HL-60 (cell line): ENCODE measurements around the gene TSHZ2.

Experiments
- DNase-seq, 2 experiments: peaks; one replicate each; pipeline ENCODE4 v3.0.0-alpha.2; 2010 to 2020; ENCODE audit warnings: low read depth in 1 of 2, low spot score in 1 of 2
- H3K27ac ChIP-seq: fragments of 250-450 bp; sonication (Bioruptor Pico); replicated peaks from 2 replicates; pipeline ENCODE4 v1.5.1; 2020; ENCODE audit warnings: mild to moderate bottlenecking, moderate library complexity
- H3K27me3 ChIP-seq: fragments of 250-450 bp; sonication (Bioruptor Pico); 2 replicates; pipeline ENCODE4 v1.5.1; 2021; ENCODE audit warnings: mild to moderate bottlenecking, moderate library complexity; ENCODE audit not compliant: insufficient read depth, poor library complexity, severe bottlenecking
- H3K4me3 ChIP-seq: replicated peaks from 2 replicates; pipeline ENCODE4 v1.5.1; 2011; ENCODE audit warnings: mild to moderate bottlenecking, control low read depth, low read length; ENCODE audit not compliant: insufficient read depth
- GABPA ChIP-seq: IDR thresholded peaks from 2 replicates; pipeline ENCODE4 v1.6.1; 2012; ENCODE audit warnings: low read depth
- POLR2AphosphoS5 ChIP-seq: IDR thresholded peaks from 2 replicates; pipeline ENCODE4 v1.6.1; 2012; ENCODE audit warnings: low read depth
- SPI1 ChIP-seq: IDR thresholded peaks from 2 replicates; pipeline ENCODE4 v1.6.1; 2012; ENCODE audit warnings: low read depth, mild to moderate bottlenecking, borderline replicate concordance
- TF ChIP-seq, protein P1 (sequence below): IDR thresholded peaks from 2 replicates; pipeline ENCODE4 v1.6.1; 2012; ENCODE audit warnings: low read depth; ENCODE audit not compliant: insufficient replicate concordance
- TF ChIP-seq, protein P2 (sequence below): IDR thresholded peaks from one replicate; pipeline ENCODE4 v1.5.1; 2011; ENCODE audit warnings: low read length, control low read depth, inconsistent platforms; ENCODE audit not compliant: insufficient read depth

TSHZ2 gene

DNA sequence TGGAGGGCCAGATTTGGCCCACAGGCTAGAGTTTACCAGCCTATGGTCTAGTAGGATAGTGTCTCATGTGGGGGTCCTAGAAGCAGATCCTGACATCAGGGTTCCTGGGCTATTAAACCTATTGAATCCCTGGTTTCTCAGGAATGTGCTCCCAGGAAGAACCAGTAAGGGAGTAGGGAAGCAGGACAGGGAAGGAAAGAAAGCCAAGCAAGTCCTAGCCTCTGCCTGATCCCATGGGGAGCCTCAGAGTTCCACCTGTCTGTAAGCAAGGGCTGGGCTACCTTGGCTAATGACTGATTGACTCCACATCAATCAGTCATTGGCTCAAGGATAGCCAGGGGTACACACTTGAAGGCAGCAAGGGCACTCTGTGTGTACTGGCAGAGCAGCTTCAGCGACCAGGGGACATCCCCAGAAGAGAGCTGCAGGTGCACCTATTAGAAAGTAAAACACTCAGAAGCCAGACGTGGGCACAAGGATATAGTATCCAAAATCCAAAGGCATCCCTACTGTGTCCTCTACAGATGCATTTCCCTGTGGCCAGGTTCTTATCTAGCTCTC is 309.5 kb downstream of the TSHZ2 start:
- no peak for DNase-seq
- Histone ChIP-seq H3K4me3 (no peak overlapping the region), H3K27me3 (no peaks in the 10 kb centered on the region), H3K27ac (no peak overlapping the region)
- TF ChIP-seq GABPA = no peak
- TF ChIP-seq, protein P1, sequence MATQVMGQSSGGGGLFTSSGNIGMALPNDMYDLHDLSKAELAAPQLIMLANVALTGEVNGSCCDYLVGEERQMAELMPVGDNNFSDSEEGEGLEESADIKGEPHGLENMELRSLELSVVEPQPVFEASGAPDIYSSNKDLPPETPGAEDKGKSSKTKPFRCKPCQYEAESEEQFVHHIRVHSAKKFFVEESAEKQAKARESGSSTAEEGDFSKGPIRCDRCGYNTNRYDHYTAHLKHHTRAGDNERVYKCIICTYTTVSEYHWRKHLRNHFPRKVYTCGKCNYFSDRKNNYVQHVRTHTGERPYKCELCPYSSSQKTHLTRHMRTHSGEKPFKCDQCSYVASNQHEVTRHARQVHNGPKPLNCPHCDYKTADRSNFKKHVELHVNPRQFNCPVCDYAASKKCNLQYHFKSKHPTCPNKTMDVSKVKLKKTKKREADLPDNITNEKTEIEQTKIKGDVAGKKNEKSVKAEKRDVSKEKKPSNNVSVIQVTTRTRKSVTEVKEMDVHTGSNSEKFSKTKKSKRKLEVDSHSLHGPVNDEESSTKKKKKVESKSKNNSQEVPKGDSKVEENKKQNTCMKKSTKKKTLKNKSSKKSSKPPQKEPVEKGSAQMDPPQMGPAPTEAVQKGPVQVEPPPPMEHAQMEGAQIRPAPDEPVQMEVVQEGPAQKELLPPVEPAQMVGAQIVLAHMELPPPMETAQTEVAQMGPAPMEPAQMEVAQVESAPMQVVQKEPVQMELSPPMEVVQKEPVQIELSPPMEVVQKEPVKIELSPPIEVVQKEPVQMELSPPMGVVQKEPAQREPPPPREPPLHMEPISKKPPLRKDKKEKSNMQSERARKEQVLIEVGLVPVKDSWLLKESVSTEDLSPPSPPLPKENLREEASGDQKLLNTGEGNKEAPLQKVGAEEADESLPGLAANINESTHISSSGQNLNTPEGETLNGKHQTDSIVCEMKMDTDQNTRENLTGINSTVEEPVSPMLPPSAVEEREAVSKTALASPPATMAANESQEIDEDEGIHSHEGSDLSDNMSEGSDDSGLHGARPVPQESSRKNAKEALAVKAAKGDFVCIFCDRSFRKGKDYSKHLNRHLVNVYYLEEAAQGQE = no peak

DNA sequence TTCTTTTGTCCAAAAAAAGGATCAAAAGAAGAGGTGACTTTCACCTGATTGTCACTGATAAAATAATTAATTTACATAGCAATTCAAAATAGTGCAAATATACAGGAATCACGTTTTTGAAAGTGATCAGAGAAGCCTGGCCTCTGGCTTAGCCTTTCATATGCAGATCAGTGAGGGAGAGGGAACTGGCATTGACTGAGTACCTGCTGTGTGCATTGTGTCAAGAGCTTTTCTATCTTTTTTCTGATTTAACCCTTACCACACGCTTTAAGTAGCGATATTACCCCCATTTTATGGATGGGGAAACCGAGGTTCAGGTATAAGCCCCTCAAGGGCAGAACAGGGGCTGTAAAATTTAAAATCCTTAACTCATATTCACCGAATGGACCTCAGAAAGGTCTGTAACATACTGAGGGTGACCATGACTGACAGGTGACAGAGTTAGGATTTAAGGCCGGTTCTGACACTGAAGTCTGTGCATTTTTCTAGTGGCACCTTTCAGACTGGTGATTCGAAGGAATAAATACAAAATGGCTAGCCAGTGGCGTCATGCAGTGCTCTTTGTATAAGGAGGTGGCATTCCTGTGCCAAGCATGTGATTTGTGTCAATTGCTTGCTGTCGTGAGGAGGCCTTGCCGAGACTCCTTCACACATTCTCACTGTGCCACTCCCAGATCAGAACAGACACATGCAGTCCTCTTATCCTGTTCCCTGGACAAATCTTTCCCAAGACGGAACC is 310.2 kb downstream of the TSHZ2 start:
- no peaks in the 10 kb centered on the region for H3K27me3 ChIP-seq
- no peak overlapping the region for H3K27ac ChIP-seq
- TF ChIP-seq GABPA (no peak), POLR2AphosphoS5 (no peak), SPI1 (no peak)
- TF ChIP-seq, protein P1 = no peak
- TF ChIP-seq, protein P2, sequence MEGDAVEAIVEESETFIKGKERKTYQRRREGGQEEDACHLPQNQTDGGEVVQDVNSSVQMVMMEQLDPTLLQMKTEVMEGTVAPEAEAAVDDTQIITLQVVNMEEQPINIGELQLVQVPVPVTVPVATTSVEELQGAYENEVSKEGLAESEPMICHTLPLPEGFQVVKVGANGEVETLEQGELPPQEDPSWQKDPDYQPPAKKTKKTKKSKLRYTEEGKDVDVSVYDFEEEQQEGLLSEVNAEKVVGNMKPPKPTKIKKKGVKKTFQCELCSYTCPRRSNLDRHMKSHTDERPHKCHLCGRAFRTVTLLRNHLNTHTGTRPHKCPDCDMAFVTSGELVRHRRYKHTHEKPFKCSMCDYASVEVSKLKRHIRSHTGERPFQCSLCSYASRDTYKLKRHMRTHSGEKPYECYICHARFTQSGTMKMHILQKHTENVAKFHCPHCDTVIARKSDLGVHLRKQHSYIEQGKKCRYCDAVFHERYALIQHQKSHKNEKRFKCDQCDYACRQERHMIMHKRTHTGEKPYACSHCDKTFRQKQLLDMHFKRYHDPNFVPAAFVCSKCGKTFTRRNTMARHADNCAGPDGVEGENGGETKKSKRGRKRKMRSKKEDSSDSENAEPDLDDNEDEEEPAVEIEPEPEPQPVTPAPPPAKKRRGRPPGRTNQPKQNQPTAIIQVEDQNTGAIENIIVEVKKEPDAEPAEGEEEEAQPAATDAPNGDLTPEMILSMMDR = no peak
- DNase-seq = no peak
- no peak overlapping the region for H3K4me3 ChIP-seq

DNA sequence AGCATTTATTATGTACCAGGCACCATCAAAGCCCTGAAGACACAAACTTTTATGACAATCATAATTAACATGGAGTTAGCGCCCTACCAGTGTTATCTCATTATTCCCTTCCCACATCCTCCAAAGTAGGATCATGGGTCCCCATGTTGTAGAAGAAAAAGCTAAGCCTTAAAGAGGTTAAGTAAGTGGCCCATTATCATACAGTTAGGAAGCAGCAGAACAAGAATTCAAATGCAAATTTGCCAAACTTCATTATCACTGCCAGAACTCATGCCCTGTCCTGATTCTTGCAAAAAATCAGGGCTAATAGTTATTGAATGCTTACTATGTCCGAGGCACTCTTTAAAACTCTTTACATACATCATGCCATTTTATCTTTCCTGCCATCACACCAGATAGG is 310.9 kb downstream of the TSHZ2 start:
- no peak for TF ChIP-seq GABPA
- no peak for TF ChIP-seq POLR2AphosphoS5
- TF ChIP-seq, protein P2 = no peak
- TF ChIP-seq SPI1 = no peak
- no peaks in the 10 kb centered on the region for H3K27me3 ChIP-seq
- no peak overlapping the region for H3K27ac ChIP-seq
- DNase-seq = no peak
- H3K4me3 ChIP-seq = no peak overlapping the region

DNA sequence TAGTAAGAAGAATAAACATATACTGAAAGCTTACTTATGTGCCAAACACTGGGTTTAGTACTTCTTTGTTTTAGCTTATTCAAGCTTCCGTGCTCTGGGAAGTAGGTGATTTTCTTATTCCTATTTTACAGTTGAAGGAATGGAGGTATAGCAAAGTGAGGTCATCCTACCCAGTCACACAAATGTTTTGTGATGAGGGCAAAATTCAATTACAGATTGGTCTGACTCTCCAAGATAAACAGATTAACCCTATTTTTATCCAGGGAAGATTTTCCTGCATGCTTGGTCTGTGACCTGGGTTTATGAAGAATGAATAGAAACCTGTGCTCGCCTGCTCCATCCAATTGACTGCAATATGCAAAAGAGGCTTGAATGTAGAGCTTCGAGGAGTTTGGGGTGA is 311.4 kb downstream of the TSHZ2 start:
- no peak for DNase-seq
- H3K27ac ChIP-seq = no peak overlapping the region
- H3K27me3 ChIP-seq = no peaks in the 10 kb centered on the region
- H3K4me3 ChIP-seq = no peak overlapping the region
- no peak for TF ChIP-seq POLR2AphosphoS5
- TF ChIP-seq, protein P1 = no peak
- no peak for TF ChIP-seq SPI1
- TF ChIP-seq, protein P2 = no peak
- no peak for TF ChIP-seq GABPA
